ENCODE measurements around the gene RWDD4.
"Not testable (repeated sequence)": the region's sequence is repeated elsewhere in the genome, so short reads cannot be mapped to it uniquely, and the experiment has no call there.

RWDD4 gene

DNA sequence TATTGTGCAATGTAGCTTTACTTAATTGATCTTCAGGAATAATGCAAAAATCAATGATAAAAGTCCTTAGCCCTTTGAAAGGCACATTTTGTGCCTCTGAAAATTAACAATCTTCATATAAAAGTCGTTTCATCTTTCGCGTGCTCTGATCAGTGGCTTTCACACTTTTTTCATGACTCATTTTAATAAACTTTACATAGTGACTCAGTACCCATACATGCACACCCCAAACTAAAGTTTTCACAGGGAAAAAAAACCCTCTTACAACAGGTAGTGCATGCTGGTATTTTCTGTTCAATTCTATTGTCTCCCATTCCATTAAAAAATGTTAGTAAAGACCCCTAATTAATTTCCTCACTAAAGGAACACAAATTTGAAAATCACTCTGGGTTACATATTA is 21.5 kb downstream of the RWDD4 start:
- DNase-seq = no peak
- no peak overlapping the region for H3K4me3 ChIP-seq (ENCODE audit: insufficient read depth, low read depth, low read length, poor library complexity, severe bottlenecking)
- H3K27ac ChIP-seq (ENCODE audit: insufficient read depth, low read length, poor library complexity, severe bottlenecking) = no peak overlapping the region
- peaks cover 5% of the 10 kb centered on the region for H3K36me3 ChIP-seq (ENCODE audit: control insufficient read depth, insufficient read depth, low read length)
- no peaks in the 10 kb centered on the region for H3K27me3 ChIP-seq (replicated peaks; ENCODE audit: control insufficient read depth, insufficient read depth, low read length, poor library complexity, severe bottlenecking)
- no peaks in the 10 kb centered on the region for H3K9me3 ChIP-seq (ENCODE audit: control insufficient read depth, low read length)
- H3K4me1 ChIP-seq (ENCODE audit: control insufficient read depth, insufficient read depth, low read length, poor library complexity, severe bottlenecking) = no peaks in the 10 kb centered on the region

DNA sequence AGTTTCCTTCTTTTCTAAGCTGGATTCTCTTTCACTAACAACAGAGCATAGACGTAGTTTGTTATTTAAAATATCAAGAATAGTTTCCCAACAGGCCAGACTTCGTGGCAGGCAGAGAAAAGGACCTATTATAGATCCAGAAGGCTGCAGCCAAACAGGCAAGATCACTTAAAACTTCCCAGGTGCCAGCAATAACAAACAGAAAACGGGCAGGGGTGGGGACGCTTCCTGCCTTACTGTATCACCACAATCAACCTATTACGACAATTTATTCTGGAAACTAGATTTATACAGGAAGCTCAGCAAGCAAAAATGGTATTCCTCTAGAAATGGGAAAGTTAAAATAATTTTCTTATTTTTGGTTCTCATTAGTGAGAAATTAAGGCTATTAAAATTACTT is 22.1 kb downstream of the RWDD4 start:
- Histone ChIP-seq H3K27me3 (replicated peaks; ENCODE audit: control insufficient read depth, insufficient read depth, low read length, poor library complexity, severe bottlenecking) (no peaks in the 10 kb centered on the region), H3K4me1 (ENCODE audit: control insufficient read depth, insufficient read depth, low read length, poor library complexity, severe bottlenecking) (no peaks in the 10 kb centered on the region), H3K9me3 (ENCODE audit: control insufficient read depth, low read length) (no peaks in the 10 kb centered on the region), H3K4me3 (ENCODE audit: insufficient read depth, low read depth, low read length, poor library complexity, severe bottlenecking) (no peak overlapping the region), H3K36me3 (ENCODE audit: control insufficient read depth, insufficient read depth, low read length) (peaks cover 5% of the 10 kb centered on the region), H3K27ac (ENCODE audit: insufficient read depth, low read length, poor library complexity, severe bottlenecking) (no peak overlapping the region)
- DNase-seq = no peak

DNA sequence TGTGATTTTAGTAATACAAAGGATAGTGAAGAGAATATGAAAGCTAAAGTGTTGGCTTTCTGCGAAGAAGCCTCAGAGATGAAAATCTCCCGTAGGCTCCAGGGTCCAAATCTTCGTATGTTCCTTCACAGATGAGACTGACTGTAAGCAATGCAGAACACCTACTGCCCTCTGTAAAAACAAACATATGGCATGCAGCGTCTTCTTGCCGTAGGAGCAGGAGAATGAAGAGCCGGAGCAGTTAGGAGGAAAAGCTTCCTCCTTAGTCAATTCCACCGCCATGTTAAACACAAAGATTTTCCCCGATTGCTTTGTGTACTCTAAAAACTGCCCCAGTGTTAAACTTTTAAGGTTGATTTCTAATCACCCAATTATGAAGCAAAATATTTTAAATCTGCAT is 22.5 kb downstream of the RWDD4 start:
- no peaks in the 10 kb centered on the region for H3K4me1 ChIP-seq (ENCODE audit: control insufficient read depth, insufficient read depth, low read length, poor library complexity, severe bottlenecking)
- no peaks in the 10 kb centered on the region for H3K9me3 ChIP-seq (ENCODE audit: control insufficient read depth, low read length)
- no peak overlapping the region for H3K27ac ChIP-seq (ENCODE audit: insufficient read depth, low read length, poor library complexity, severe bottlenecking)
- DNase-seq = no peak
- H3K4me3 ChIP-seq (ENCODE audit: insufficient read depth, low read depth, low read length, poor library complexity, severe bottlenecking) = no peak overlapping the region
- no peaks in the 10 kb centered on the region for H3K27me3 ChIP-seq (replicated peaks; ENCODE audit: control insufficient read depth, insufficient read depth, low read length, poor library complexity, severe bottlenecking)
- H3K36me3 ChIP-seq (ENCODE audit: control insufficient read depth, insufficient read depth, low read length) = peaks cover 5% of the 10 kb centered on the region

DNA sequence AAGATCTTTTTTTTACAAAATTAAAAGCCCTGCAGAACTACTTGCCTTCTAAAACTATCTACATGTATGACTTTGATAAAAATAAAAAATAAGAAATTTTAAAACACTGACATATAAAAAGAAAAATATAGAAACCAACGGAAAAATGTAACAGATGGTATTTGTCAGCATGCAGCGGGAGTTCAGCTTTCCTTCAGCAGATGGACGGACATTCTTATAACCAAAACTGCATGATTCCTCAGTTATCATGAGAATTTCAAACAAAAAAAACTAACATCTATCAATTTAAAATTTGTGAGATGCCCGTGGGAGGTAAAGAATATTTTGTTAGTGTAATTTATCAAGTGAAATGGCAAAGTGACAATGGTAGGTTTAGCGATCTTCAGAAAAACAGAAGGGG is 23.2 kb downstream of the RWDD4 start:
- Histone ChIP-seq H3K9me3 (ENCODE audit: control insufficient read depth, low read length) (no peaks in the 10 kb centered on the region), H3K4me1 (ENCODE audit: control insufficient read depth, insufficient read depth, low read length, poor library complexity, severe bottlenecking) (no peaks in the 10 kb centered on the region), H3K27me3 (replicated peaks; ENCODE audit: control insufficient read depth, insufficient read depth, low read length, poor library complexity, severe bottlenecking) (no peaks in the 10 kb centered on the region), H3K27ac (ENCODE audit: insufficient read depth, low read length, poor library complexity, severe bottlenecking) (no peak overlapping the region), H3K4me3 (ENCODE audit: insufficient read depth, low read depth, low read length, poor library complexity, severe bottlenecking) (no peak overlapping the region), H3K36me3 (ENCODE audit: control insufficient read depth, insufficient read depth, low read length) (peaks cover 5% of the 10 kb centered on the region)
- DNase-seq = no peak

DNA sequence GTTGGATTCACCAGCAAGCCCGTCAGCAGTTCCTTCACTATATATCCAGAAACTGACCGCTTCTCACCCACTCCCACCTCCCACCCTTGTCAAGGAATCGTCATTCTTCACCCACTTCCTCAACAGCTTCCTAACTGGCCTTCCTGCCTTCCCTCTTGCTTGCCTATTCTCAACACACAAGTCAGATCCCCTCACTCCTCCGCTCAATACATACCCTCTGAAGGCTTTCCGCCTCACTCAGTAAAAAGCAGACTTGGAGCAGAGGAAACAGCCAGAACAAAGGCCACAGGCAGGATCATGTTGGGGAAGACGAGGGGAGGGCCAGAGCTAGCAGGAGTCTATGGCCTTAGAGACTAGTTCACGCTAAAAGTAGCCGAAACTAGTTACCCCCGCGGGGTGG is 23.7 kb downstream of the RWDD4 start:
- Histone ChIP-seq H3K4me1 (ENCODE audit: control insufficient read depth, insufficient read depth, low read length, poor library complexity, severe bottlenecking) (no peaks in the 10 kb centered on the region), H3K4me3 (ENCODE audit: insufficient read depth, low read depth, low read length, poor library complexity, severe bottlenecking) (no peak overlapping the region), H3K36me3 (ENCODE audit: control insufficient read depth, insufficient read depth, low read length) (peaks cover 5% of the 10 kb centered on the region), H3K27me3 (replicated peaks; ENCODE audit: control insufficient read depth, insufficient read depth, low read length, poor library complexity, severe bottlenecking) (no peaks in the 10 kb centered on the region), H3K27ac (ENCODE audit: insufficient read depth, low read length, poor library complexity, severe bottlenecking) (no peak overlapping the region), H3K9me3 (ENCODE audit: control insufficient read depth, low read length) (no peaks in the 10 kb centered on the region)
- DNase-seq = no peak

DNA sequence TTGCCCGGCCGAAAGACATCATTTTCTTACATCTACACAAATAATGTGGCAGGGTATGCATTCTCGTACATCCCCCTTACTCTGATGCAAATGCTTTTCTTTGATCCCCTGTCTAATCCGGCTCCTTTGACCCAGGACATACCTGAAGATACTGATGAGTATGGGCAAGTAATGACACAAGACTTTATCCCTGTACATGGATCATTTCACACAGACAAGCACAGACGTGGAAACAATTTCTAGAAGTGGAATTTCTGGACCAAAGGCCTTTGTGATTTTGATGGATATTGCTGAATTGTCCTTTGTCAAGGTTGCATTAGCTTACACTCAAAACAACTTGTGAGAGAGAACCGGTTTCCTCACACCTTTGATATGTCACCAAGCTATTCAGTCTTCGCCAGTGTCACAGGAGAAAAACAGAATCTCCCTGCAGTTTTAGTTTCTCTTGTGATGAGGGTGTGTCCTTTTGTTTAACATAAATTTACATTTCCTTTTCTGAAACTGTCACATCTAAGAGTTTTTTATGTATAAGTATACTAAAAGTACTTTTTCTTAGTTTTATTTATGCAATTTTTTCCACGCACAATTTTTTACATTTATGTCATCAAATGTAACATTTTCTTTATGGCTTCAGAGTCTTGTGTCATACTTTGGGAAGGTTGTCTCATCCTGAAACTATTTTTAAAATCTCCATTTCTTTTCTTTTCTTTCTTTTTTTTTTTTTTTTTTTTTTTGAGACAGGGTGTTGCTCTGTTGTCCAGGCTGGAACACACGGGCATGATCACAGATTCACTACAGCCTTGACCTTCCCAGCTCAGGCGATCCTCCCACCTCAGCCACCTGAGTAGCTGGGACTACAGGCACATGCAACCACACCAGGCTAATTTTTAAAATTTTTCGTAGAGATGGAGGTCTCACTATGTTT is 25.2 kb downstream of the RWDD4 start:
- Histone ChIP-seq H3K27me3 (replicated peaks; ENCODE audit: control insufficient read depth, insufficient read depth, low read length, poor library complexity, severe bottlenecking) (no peaks in the 10 kb centered on the region), H3K4me1 (ENCODE audit: control insufficient read depth, insufficient read depth, low read length, poor library complexity, severe bottlenecking) (no peaks in the 10 kb centered on the region), H3K9me3 (ENCODE audit: control insufficient read depth, low read length) (no peaks in the 10 kb centered on the region), H3K36me3 (ENCODE audit: control insufficient read depth, insufficient read depth, low read length) (no peaks in the 10 kb centered on the region), H3K27ac (ENCODE audit: insufficient read depth, low read length, poor library complexity, severe bottlenecking) (no peak overlapping the region), H3K4me3 (ENCODE audit: insufficient read depth, low read depth, low read length, poor library complexity, severe bottlenecking) (no peak overlapping the region)
- DNase-seq = no peak

DNA sequence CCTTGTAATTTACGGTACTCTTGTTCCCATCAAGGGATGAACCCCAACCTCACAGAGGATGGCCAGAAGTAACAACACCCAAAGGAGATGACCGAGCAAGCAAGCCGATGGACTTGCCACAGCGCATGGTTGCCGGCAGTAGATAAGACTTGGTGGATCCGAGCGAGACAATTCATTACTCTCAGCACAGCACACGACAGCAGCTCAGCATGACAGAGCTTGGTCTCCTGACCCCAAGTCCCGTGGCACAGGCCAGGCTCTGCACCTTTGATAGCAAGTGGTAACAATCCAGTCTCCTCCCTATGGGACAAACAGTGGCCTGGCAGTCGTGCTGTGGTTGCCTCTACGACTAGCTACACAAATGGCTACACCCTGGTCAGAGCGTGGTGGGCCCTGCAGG is 26.3 kb downstream of the RWDD4 start:
- no peaks in the 10 kb centered on the region for H3K4me1 ChIP-seq (ENCODE audit: control insufficient read depth, insufficient read depth, low read length, poor library complexity, severe bottlenecking)
- no peak overlapping the region for H3K27ac ChIP-seq (ENCODE audit: insufficient read depth, low read length, poor library complexity, severe bottlenecking)
- no peaks in the 10 kb centered on the region for H3K9me3 ChIP-seq (ENCODE audit: control insufficient read depth, low read length)
- DNase-seq = no peak
- H3K36me3 ChIP-seq (ENCODE audit: control insufficient read depth, insufficient read depth, low read length) = no peaks in the 10 kb centered on the region
- no peaks in the 10 kb centered on the region for H3K27me3 ChIP-seq (replicated peaks; ENCODE audit: control insufficient read depth, insufficient read depth, low read length, poor library complexity, severe bottlenecking)
- no peak overlapping the region for H3K4me3 ChIP-seq (ENCODE audit: insufficient read depth, low read depth, low read length, poor library complexity, severe bottlenecking)

DNA sequence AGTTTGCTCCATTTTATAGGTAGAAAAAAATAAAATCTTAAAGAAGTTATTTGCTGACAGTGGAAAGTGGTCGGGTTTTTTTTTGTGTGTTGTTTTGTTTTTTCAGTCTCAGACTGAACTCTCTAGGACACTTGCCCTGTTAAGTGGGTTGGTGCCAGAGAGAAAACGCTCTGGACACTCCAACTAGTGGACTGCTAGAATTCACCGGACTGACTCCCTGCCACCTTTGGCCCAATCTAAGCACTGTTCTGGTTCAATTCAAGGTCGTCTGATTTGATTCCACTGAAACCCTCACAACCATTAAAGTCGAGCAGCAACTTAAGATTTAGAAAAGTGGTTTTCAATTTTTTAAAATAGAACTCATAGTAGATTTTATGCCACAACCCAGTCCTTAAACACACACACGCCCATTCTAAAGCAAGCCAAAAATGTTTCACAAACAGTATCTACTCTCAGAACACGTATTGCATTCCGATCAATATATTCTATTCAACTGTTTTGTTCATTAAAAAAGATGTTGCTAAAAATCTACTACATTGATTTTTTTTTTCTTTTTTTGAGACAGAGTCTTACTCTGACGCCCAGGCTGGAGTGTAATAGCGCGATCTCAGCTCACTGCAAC is 27.3 kb downstream of the RWDD4 start:
- no peak overlapping the region for H3K27ac ChIP-seq (ENCODE audit: insufficient read depth, low read length, poor library complexity, severe bottlenecking)
- H3K4me3 ChIP-seq (ENCODE audit: insufficient read depth, low read depth, low read length, poor library complexity, severe bottlenecking) = no peak overlapping the region
- no peaks in the 10 kb centered on the region for H3K27me3 ChIP-seq (replicated peaks; ENCODE audit: control insufficient read depth, insufficient read depth, low read length, poor library complexity, severe bottlenecking)
- no peaks in the 10 kb centered on the region for H3K4me1 ChIP-seq (ENCODE audit: control insufficient read depth, insufficient read depth, low read length, poor library complexity, severe bottlenecking)
- H3K36me3 ChIP-seq (ENCODE audit: control insufficient read depth, insufficient read depth, low read length) = no peaks in the 10 kb centered on the region
- no peaks in the 10 kb centered on the region for H3K9me3 ChIP-seq (ENCODE audit: control insufficient read depth, low read length)
- no peak for DNase-seq

DNA sequence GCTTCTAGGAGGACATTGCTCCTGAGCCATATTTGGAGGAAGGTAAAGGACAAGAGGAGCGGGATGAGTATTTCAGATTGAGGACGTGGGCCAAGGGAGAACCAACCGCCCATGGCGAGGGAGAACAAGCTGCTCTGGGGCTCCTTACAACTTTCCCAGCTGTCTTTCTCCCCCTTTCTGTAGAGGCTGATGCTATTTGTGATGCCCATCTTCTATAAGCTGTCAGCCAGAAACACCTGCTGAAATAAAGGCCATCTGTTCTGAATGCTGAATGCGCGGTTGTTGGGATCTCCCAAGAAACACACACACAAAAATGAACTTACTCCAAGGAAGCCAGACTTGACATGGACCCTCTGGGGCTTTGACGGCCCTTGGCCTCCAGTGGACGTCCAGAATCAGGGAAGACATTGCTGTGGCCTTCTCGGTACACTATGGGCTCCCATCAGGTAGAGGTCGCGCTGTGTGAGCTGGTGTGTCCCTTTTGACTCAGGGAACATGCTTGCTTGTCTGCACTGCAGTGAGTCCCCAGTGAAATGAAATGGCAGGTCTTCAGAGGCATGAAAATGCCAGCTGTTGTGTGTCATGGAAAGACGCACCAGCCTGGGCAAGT is 30.9 kb downstream of the RWDD4 start:
- no peaks in the 10 kb centered on the region for H3K36me3 ChIP-seq (ENCODE audit: control insufficient read depth, insufficient read depth, low read length)
- H3K9me3 ChIP-seq (ENCODE audit: control insufficient read depth, low read length) = no peaks in the 10 kb centered on the region
- H3K27me3 ChIP-seq (replicated peaks; ENCODE audit: control insufficient read depth, insufficient read depth, low read length, poor library complexity, severe bottlenecking) = no peaks in the 10 kb centered on the region
- H3K4me3 ChIP-seq (ENCODE audit: insufficient read depth, low read depth, low read length, poor library complexity, severe bottlenecking) = no peak overlapping the region
- DNase-seq = no peak
- no peaks in the 10 kb centered on the region for H3K4me1 ChIP-seq (ENCODE audit: control insufficient read depth, insufficient read depth, low read length, poor library complexity, severe bottlenecking)
- H3K27ac ChIP-seq (ENCODE audit: insufficient read depth, low read length, poor library complexity, severe bottlenecking) = no peak overlapping the region

DNA sequence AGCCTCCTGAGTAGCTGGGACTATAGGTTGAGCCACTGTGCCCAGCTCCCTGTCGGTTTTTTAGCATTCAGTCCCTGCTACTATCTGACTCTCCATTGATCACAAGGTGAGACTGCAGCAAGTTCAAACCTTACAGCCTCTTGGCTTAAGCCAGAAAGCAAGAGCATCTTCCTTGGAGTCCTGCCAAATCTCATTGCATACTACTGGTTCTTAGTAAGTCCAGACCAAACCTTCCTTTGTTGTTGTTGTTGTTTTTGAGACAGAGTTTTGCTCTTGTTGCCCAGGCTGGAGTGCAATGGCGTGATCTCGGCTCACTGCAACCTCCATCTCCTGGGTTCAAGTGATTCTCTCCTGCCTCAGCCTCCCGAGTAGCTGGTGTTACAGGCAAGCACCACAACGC is 31.7 kb downstream of the RWDD4 start:
- not testable (repeated sequence) for H3K4me3 ChIP-seq (ENCODE audit: insufficient read depth, low read depth, low read length, poor library complexity, severe bottlenecking); H3K27ac ChIP-seq (ENCODE audit: insufficient read depth, low read length, poor library complexity, severe bottlenecking); H3K36me3 ChIP-seq (ENCODE audit: control insufficient read depth, insufficient read depth, low read length); H3K9me3 ChIP-seq (ENCODE audit: control insufficient read depth, low read length); H3K27me3 ChIP-seq (replicated peaks; ENCODE audit: control insufficient read depth, insufficient read depth, low read length, poor library complexity, severe bottlenecking); H3K4me1 ChIP-seq (ENCODE audit: control insufficient read depth, insufficient read depth, low read length, poor library complexity, severe bottlenecking); DNase-seq

Data from effector memory CD4-positive, alpha-beta T cell (primary cell).